OCI-LY7 (cell line): ENCODE results near the gene MPV17L2.

Source experiments
- CTCF ChIP-seq: fragments of 200-600 bp; sonication (generic); conservative IDR thresholded peaks from 2 replicates; pipeline ENCODE4 v1.5.1; 2014; ENCODE audit warnings: mild to moderate bottlenecking, antibody characterized with exemption, low read length, moderate library complexity, mixed read lengths
- EZH2phosphoT487 ChIP-seq: fragments of 200-600 bp; sonication (generic); IDR thresholded peaks from 2 replicates; pipeline ENCODE4 v1.6.1; 2018; ENCODE audit warnings: low read depth, borderline replicate concordance, mild to moderate bottlenecking, mixed run types, antibody characterized with exemption, low read length, moderate library complexity, mixed read lengths

DNA sequence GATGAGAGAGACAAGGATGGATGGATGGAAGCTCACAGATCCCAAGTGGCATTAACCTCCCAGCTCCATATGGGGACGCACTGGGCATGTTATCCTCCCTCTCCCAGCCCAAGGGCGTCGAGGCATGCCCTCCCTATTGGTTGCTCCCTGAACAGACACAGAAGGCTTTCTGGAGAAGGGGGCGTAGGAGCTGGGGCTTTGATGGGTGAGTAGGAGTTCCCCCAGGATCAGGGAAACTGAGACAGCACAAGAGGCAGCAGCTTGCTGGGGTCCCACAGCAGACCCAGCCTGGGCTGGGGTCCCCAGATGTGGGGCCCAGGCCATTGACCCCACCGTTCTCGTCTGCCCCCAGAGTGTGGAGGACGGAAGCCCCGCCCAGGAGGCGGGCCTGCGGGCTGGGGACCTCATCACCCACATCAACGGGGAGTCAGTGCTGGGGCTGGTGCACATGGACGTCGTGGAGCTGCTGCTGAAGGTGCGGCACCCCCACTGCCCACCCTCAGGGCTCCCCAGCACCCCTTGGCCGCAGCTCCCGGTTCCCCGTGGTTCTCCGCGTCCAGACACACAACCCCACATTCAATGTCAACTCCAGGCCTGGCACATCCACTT is 47.5 kb upstream of the MPV17L2 start:
- TF ChIP-seq CTCF (no peak), EZH2phosphoT487 (no peak)
